Erythroblast (primary cell): ENCODE data around the gene CACNA1E.

Source experiments
- GATA1 ChIP-seq: IDR thresholded peaks from 2 replicates; pipeline ENCODE4 v1.6.1; 2011; ENCODE audit warnings: low read depth, mild to moderate bottlenecking, control low read depth, low read length, moderate library complexity
- POLR2A ChIP-seq: IDR thresholded peaks from 2 replicates; pipeline ENCODE4 v1.6.1; 2011; ENCODE audit warnings: mild to moderate bottlenecking, low read length

DNA sequence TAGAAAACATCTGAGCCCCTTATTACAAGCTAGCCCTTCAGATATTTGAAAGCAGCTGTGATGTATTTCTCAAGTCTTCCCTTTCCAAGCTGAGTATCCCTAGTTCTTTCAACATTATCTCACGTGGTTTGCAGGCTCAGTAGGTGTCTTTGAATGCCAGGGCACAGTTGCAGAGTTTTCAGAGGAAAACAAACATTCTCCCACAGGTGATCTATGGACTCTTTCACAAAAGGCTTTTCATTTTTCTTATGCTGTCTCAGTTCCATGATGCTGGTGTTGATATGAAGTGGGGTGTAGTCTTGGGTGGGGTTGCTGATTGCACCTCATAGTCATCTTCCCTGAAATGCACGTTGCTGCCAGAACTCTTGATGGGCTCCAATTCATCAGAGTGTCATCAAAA, 17.3 kb downstream of the CACNA1E start:
- no peak for TF ChIP-seq POLR2A
- TF ChIP-seq GATA1 = no peak
